Adrenal gland (tissue), 5 donors: ENCODE results near the gene APCDD1.

Experiments used
- CTCF ChIP-seq, 6 experiments: fragments of 450-650 bp in 4 of 6; fragments of 200-600 bp in 2 of 6; sonication (generic) in 1 of 6; IDR thresholded peaks; 1 replicate in 5 of 6; 2 replicates in 1 of 6; pipeline versions ENCODE4 v1.5.1 to v1.8.0; 2016 to 2021; ENCODE audit warnings: antibody characterized with exemption in 6 of 6, mild to moderate bottlenecking in 2 of 6, moderate library complexity in 1 of 6
- POLR2A ChIP-seq, 2 donors: fragments of 450-650 bp; IDR thresholded peaks; one replicate each; pipeline ENCODE4 v1.6.1; 2017; ENCODE audit warnings: antibody characterized with exemption in 2 of 2, mild to moderate bottlenecking in 2 of 2, moderate library complexity in 1 of 2
- donor health status: DM: no; HTN: no; CAD: no.

GRCh38 chr18:10485475-10485874 lies 31.0 kb downstream of the APCDD1 start:
- no peak for TF ChIP-seq CTCF (IDR thresholded peaks at IDR 0.05)
- TF ChIP-seq POLR2A (IDR thresholded peaks at IDR 0.05) = no peak
